Sigmoid colon (tissue), 4 donors: ENCODE measurements around the gene AGAP6.
"Not testable (repeated sequence)": the region's sequence is repeated elsewhere in the genome, so short reads cannot be mapped to it uniquely, and the experiment has no call there.

Experiments used
- EP300 ChIP-seq, 4 donors: sonication (generic); formaldehyde crosslinking; IDR thresholded peaks; one replicate each; pipeline ENCODE4 v1.6.1; 2017; ENCODE audit warnings: antibody characterized with exemption in 4 of 4
- POLR2A ChIP-seq, 2 donors: fragments of 450-650 bp; IDR thresholded peaks; one replicate each; pipeline ENCODE4 v1.6.1; 2016; ENCODE audit warnings: antibody characterized with exemption in 2 of 2, mild to moderate bottlenecking in 2 of 2, moderate library complexity in 2 of 2
- POLR2AphosphoS5 ChIP-seq, 4 donors: sonication (generic); formaldehyde crosslinking; IDR thresholded peaks; one replicate each; pipeline ENCODE4 v1.6.1; 2017; ENCODE audit warnings: antibody characterized with exemption in 4 of 4
- TF ChIP-seq, protein P1 (sequence below), 4 experiments: fragments of 450-650 bp in 3 of 4; fragments of 200-600 bp in 1 of 4; IDR thresholded peaks; one replicate each; pipeline ENCODE4 v1.5.1; 2016 to 2019; ENCODE audit warnings: antibody characterized with exemption in 4 of 4, mild to moderate bottlenecking in 3 of 4, moderate library complexity in 2 of 4

DNA sequence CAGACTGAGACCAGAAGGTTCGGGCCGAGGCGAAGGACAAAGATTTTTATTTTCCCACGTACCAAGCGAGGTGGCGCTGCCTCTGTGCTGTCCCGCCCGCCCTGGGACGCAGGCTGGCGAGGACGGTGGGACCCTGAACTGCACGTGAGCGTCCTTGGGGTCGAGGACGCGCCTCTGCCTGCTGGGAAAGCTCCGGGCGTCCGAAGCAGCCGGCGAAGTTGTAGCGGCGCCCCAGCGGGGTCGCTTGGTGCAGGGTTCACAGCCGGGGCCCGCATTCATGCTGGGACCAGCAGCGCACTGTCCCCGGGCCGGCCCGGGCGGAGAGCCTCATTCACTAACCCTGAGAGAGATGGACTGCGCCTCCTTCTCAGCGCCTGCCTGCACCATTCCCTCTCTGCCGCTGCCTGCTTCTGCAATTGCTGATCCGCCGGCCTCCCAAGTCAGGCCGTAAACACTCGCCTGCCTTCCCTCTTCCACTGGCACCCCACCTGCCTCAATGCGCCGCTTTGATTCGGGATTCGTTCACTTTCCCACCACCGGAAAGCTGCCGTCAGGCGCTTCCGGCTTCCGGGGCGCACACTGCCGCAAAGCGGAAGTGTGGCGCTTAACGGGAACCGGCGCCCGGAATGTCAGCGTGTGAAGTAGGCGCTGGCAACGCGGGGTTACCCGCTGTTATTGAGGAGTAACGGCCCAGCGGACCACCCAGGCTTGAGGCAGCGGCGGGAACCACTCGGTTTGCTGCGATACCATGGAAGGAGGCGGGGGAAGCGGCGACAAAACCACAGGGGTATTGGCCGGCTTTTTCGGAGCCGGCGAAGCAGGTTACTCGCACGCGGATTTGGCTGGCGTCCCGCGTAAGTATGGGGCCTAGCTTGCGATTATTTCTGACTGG, 46.5 kb upstream of the AGAP6 start, which contains the start of the genes PARG and TIMM23B:
- TF ChIP-seq, protein P1, sequence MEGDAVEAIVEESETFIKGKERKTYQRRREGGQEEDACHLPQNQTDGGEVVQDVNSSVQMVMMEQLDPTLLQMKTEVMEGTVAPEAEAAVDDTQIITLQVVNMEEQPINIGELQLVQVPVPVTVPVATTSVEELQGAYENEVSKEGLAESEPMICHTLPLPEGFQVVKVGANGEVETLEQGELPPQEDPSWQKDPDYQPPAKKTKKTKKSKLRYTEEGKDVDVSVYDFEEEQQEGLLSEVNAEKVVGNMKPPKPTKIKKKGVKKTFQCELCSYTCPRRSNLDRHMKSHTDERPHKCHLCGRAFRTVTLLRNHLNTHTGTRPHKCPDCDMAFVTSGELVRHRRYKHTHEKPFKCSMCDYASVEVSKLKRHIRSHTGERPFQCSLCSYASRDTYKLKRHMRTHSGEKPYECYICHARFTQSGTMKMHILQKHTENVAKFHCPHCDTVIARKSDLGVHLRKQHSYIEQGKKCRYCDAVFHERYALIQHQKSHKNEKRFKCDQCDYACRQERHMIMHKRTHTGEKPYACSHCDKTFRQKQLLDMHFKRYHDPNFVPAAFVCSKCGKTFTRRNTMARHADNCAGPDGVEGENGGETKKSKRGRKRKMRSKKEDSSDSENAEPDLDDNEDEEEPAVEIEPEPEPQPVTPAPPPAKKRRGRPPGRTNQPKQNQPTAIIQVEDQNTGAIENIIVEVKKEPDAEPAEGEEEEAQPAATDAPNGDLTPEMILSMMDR (IDR thresholded peaks at IDR 0.05) = not testable (repeated sequence)
- TF ChIP-seq POLR2AphosphoS5 (IDR thresholded peaks at IDR 0.05) (peak; percentile 67 to 86 (median 80)), POLR2A (IDR thresholded peaks at IDR 0.05) (peak; percentile 25 to 48), EP300 (IDR thresholded peaks at IDR 0.05) (peak in 1 of 4 donors; percentile 31)
